Smooth muscle cell (in vitro differentiated cells): ENCODE data around the gene FBLN5. TPM values are rescaled to one million over a fixed set of nuclear protein-coding genes. Genes with fewer than 3 reads are reported as not detected.

Experiments
- DNase-seq: peaks from one replicate; lab custom pipeline; 2025; ENCODE audit not compliant: unreplicated experiment; lab: John Stamatoyannopoulos, UW
- H2AFZ ChIP-seq: fragments of 200-600 bp; sonication (generic); 2 replicates; pipeline ENCODE4 v1.6.0; 2016; ENCODE audit warnings: antibody characterized with exemption, low read depth, mild to moderate bottlenecking
- H3F3A ChIP-seq: fragments of 200-600 bp; sonication (generic); 2 replicates; pipeline ENCODE4 v1.6.0; 2017; ENCODE audit warnings: antibody characterized with exemption, low read depth
- H3K27ac ChIP-seq: fragments of 200-600 bp; sonication (generic); 2 replicates; pipeline ENCODE4 v1.5.1; 2016; ENCODE audit warnings: low read depth, mild to moderate bottlenecking
- H3K27me3 ChIP-seq: fragments of 200-600 bp; sonication (generic); 2 replicates; pipeline ENCODE4 v1.6.1; 2016; ENCODE audit warnings: low read depth, mild to moderate bottlenecking
- H3K36me3 ChIP-seq: fragments of 200-600 bp; sonication (generic); 2 replicates; pipeline ENCODE4 v1.5.1; 2016; ENCODE audit warnings: low read depth
- H3K4me1 ChIP-seq: fragments of 200-600 bp; sonication (generic); 2 replicates; pipeline ENCODE4 v1.5.1; 2016; ENCODE audit warnings: low read depth
- H3K4me2 ChIP-seq: fragments of 200-600 bp; sonication (generic); 2 replicates; pipeline ENCODE4 v1.6.0; 2016; ENCODE audit warnings: mild to moderate bottlenecking
- H3K4me3 ChIP-seq: fragments of 200-600 bp; sonication (generic); 2 replicates; pipeline ENCODE4 v1.5.1; 2016; ENCODE audit warnings: mild to moderate bottlenecking
- H3K79me2 ChIP-seq: fragments of 200-600 bp; sonication (generic); 2 replicates; pipeline ENCODE4 v1.6.0; 2016; ENCODE audit warnings: low read depth, mild to moderate bottlenecking
- H3K9ac ChIP-seq: fragments of 200-600 bp; sonication (generic); 2 replicates; pipeline ENCODE4 v1.6.0; 2016; ENCODE audit warnings: low read depth
- H3K9me3 ChIP-seq: fragments of 200-600 bp; sonication (generic); replicated peaks from 2 replicates; pipeline ENCODE4 v1.5.1; 2016; ENCODE audit warnings: low read depth
- H4K20me1 ChIP-seq: fragments of 200-600 bp; sonication (generic); 2 replicates; pipeline ENCODE4 v1.6.0; 2016; ENCODE audit warnings: low read depth
- CTCF ChIP-seq: fragments of 200-600 bp; sonication (generic); IDR thresholded peaks from 2 replicates; pipeline ENCODE4 v1.5.1; 2017; ENCODE audit warnings: borderline replicate concordance, mild to moderate bottlenecking, antibody characterized with exemption; ENCODE audit not compliant: insufficient read depth, poor library complexity, severe bottlenecking
- whole genome bisulfite sequencing: methylation state at CpG from one replicate; pipeline ENCODE4 v1.1.7; 2016; ENCODE audit warnings: low lambda C conversion rate; 5-methylcytosine and 5-hydroxymethylcytosine counted together
- polyA plus RNA-seq: library from polyadenylated mRNA; unstranded; fragments of >200 nt; fragmentation: Nextera tagmentation; extraction: Ambion mirVana; gene quantifications from 2 replicates; pipeline ENCODE4 v1.2.1, GENCODE V29; 2016
- total RNA-seq: library from RNA; depleted of rRNA; stranded (reverse); fragments of >200 nt; gene quantifications from 2 replicates; pipeline ENCODE4 v1.2.3, GENCODE V29; 2014

The FBLN5 gene
- total and polyA plus RNA-seq, 2 experiments from 2014 or later: 109 to 154 TPM

GRCh38 chr14:91890291-91890749 lies 57.2 kb downstream of the FBLN5 start:
- H3F3A ChIP-seq: no peaks in the 10 kb centered on the region
- peak overlapping the region; percentile 63 for H3K27ac ChIP-seq
- H3K4me2 ChIP-seq: peak overlapping the region; percentile 16
- no peaks in the 10 kb centered on the region for H3K9me3 ChIP-seq
- H3K4me1 ChIP-seq: peaks cover 8% of the 10 kb centered on the region
- no peaks in the 10 kb centered on the region for H3K27me3 ChIP-seq
- no peaks in the 10 kb centered on the region for H4K20me1 ChIP-seq
- no peak overlapping the region for H2AFZ ChIP-seq
- DNase-seq: no peak
- no peaks in the 10 kb centered on the region for H3K36me3 ChIP-seq
- TF ChIP-seq CTCF: no peak
- H3K4me3 ChIP-seq: no peak overlapping the region
- WGBS: 31% methylated on average over 5 of the region's 5 CpGs
- no peak overlapping the region for H3K9ac ChIP-seq
- no peaks in the 10 kb centered on the region for H3K79me2 ChIP-seq

- Histone ChIP-seq H3K27me3 (no peaks in the 10 kb centered on the region), H3K9me3 (no peaks in the 10 kb centered on the region), H3K27ac (peak overlapping the region; percentile 63), H3K36me3 (no peaks in the 10 kb centered on the region), H3K4me3 (no peak overlapping the region), H3K4me1 (peaks cover 8% of the 10 kb centered on the region), H3K4me2 (peak overlapping the region; percentile 16), H3F3A (no peaks in the 10 kb centered on the region), H4K20me1 (no peaks in the 10 kb centered on the region), H3K9ac (no peak overlapping the region), H2AFZ (no peak overlapping the region), H3K79me2 (no peaks in the 10 kb centered on the region)
- TF ChIP-seq CTCF: no peak
- no peak for DNase-seq
- 91% methylated on average over 13 of the region's 13 CpGs for WGBS
Observed at GRCh38 chr14:91889477-91890211, 57.9 kb downstream of the FBLN5 start.

- DNase-seq: no peak
- Histone ChIP-seq H2AFZ (no peak overlapping the region), H3K27ac (peak overlapping the region; percentile 63), H4K20me1 (no peaks in the 10 kb centered on the region), H3K4me2 (peak overlapping the region; percentile 12), H3K27me3 (no peaks in the 10 kb centered on the region), H3K4me3 (no peak overlapping the region), H3K4me1 (peaks cover 8% of the 10 kb centered on the region), H3K9me3 (no peaks in the 10 kb centered on the region), H3K36me3 (no peaks in the 10 kb centered on the region), H3F3A (no peaks in the 10 kb centered on the region), H3K9ac (no peak overlapping the region), H3K79me2 (no peaks in the 10 kb centered on the region)
- WGBS: 61% methylated on average over 10 of the region's 10 CpGs
- TF ChIP-seq CTCF: no peak
Observed at GRCh38 chr14:91888641-91889476, 58.6 kb downstream of the FBLN5 start.
